SK-N-SH treated with all-trans-retinoic acid at 6 μM for 48 hours (cell line): Measurements from ENCODE around the gene FXYD4.

Experiments used
- GLIS3 ChIP-seq: fragments of 250-450 bp; sonication (Bioruptor Pico); IDR thresholded peaks from 2 replicates; pipeline ENCODE4 v1.5.0; 2020; ENCODE audit warnings: mild to moderate bottlenecking, moderate library complexity
- OSR1 ChIP-seq: fragments of 250-450 bp; sonication (Bioruptor Pico); IDR thresholded peaks from 2 replicates; pipeline ENCODE4 v1.8.0; 2022; ENCODE audit warnings: moderate library complexity, mild to moderate bottlenecking, inconsistent platforms
- PPARA ChIP-seq: fragments of 250-450 bp; sonication (Bioruptor Pico); IDR thresholded peaks from 2 replicates; pipeline ENCODE4 v1.5.0; 2020; ENCODE audit warnings: mild to moderate bottlenecking, borderline replicate concordance
- RARB ChIP-seq: fragments of 250-450 bp; sonication (Bioruptor Pico); IDR thresholded peaks from 2 replicates; pipeline ENCODE4 v1.8.0; 2021; ENCODE audit warnings: mild to moderate bottlenecking, moderate library complexity
- SNAI2 ChIP-seq: fragments of 250-450 bp; sonication (Bioruptor Pico); IDR thresholded peaks from 2 replicates; pipeline ENCODE4 v1.5.0; 2020; ENCODE audit warnings: mild to moderate bottlenecking, moderate library complexity
- TCF4 ChIP-seq: fragments of 250-450 bp; sonication (Bioruptor Pico); IDR thresholded peaks from 2 replicates; pipeline ENCODE4 v1.8.0; 2021; ENCODE audit warnings: mild to moderate bottlenecking, moderate library complexity, borderline replicate concordance
- ZFP3 ChIP-seq: fragments of 250-450 bp; sonication (Bioruptor Pico); IDR thresholded peaks from 2 replicates; pipeline ENCODE4 v1.5.0; 2020; ENCODE audit warnings: mild to moderate bottlenecking, moderate library complexity
- ZFP30 ChIP-seq: fragments of 450-650 bp; formaldehyde crosslinking; IDR thresholded peaks from 2 replicates; pipeline ENCODE4 v1.5.0; 2022; ENCODE audit warnings: mild to moderate bottlenecking, moderate library complexity
- ZNF565 ChIP-seq: fragments of 450-650 bp; formaldehyde crosslinking; conservative IDR thresholded peaks from 2 replicates; pipeline ENCODE4 v1.5.0; 2020; ENCODE audit warnings: low read depth, mild to moderate bottlenecking, moderate library complexity
- ZNF8 ChIP-seq: fragments of 450-650 bp; formaldehyde crosslinking; IDR thresholded peaks from 2 replicates; pipeline ENCODE4 v1.5.0; 2020; ENCODE audit warnings: mild to moderate bottlenecking, moderate library complexity
- TF ChIP-seq, protein P1 (sequence below): fragments of 250-450 bp; sonication (Bioruptor Pico); IDR thresholded peaks from 2 replicates; pipeline ENCODE4 v1.8.0; 2020; ENCODE audit warnings: mild to moderate bottlenecking, moderate library complexity, borderline replicate concordance

DNA sequence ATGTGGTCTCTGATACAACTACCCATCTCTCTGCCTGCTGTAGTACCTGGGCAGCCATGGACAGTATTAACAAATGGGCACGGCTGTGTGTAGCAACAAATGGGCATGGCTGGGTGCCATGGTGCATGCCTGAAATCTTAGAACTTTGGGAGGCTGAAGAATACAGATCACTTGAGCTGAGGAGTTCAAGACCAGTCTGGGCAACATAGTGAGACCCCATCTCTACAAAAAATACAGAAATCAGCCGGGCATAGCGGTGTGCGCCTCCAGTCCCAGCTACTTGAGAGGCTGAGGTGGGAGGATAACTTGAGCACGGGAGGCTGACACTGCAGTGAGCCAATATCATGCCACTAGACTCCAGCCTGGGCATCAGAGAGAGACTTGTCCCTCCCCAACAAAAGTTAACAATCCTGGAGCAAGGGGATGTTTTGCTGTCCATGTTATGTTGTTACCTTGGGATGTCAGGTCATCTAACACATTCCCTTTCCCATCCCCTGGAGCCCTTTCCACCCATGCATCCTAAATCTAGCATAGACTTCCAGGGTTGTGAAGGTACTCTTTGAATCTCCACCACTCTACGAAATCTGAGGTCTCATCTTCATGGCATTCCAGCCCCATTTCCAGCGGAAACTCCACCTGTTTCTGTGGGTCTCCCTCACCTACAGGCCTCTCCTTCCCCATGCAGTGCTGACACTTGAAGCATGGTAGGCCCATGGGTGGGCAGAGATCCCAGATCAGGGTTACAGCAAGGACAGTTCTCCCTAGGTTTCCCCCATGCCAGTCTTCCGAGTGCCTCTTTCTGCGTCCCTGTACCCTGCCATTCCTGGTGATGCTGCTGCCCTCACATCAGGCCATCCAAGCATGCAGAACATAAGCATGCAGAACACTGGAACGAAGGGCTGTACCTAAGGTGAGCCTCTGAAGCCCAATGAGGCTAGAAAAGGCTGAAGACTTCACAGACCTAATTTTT is 13.1 kb downstream of the FXYD4 start:
- TF ChIP-seq ZFP30 (CRISPR knock-in tag) (no peak), ZNF565 (CRISPR knock-in tag) (no peak), SNAI2 (no peak), ZFP3 (CRISPR knock-in tag) (no peak), PPARA (CRISPR knock-in tag) (no peak), GLIS3 (no peak), OSR1 (CRISPR knock-in tag) (no peak), ZNF8 (CRISPR knock-in tag) (no peak), TCF4 (CRISPR knock-in tag) (no peak), RARB (CRISPR knock-in tag) (no peak)
- TF ChIP-seq, protein P1, sequence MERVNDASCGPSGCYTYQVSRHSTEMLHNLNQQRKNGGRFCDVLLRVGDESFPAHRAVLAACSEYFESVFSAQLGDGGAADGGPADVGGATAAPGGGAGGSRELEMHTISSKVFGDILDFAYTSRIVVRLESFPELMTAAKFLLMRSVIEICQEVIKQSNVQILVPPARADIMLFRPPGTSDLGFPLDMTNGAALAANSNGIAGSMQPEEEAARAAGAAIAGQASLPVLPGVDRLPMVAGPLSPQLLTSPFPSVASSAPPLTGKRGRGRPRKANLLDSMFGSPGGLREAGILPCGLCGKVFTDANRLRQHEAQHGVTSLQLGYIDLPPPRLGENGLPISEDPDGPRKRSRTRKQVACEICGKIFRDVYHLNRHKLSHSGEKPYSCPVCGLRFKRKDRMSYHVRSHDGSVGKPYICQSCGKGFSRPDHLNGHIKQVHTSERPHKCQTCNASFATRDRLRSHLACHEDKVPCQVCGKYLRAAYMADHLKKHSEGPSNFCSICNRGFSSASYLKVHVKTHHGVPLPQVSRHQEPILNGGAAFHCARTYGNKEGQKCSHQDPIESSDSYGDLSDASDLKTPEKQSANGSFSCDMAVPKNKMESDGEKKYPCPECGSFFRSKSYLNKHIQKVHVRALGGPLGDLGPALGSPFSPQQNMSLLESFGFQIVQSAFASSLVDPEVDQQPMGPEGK (CRISPR knock-in tag): no peak
